ENCODE measurements around the gene GOLGA6L7. TPM values are rescaled to one million over a fixed set of nuclear protein-coding genes. Genes with fewer than 3 reads are reported as not detected.

Gene GOLGA6L7
- polyA plus RNA-seq, 1 donor from 2014 or later, result not detected

- Histone ChIP-seq H3K9ac (ENCODE audit: low read length) (no peak overlapping the region), H3K9me3 (ENCODE audit: low read length) (no peaks in the 10 kb centered on the region), H3K79me2 (replicated peaks; ENCODE audit: insufficient read depth, low read length) (no peaks in the 10 kb centered on the region), H3K4me3 (ENCODE audit: low read length) (no peak overlapping the region), H3K27ac (ENCODE audit: low read length) (no peak overlapping the region), H3K9me2 (ENCODE audit: insufficient read depth, low read length) (no peaks in the 10 kb centered on the region), H3F3A (ENCODE audit: insufficient read depth, low read length, poor library complexity, severe bottlenecking) (no peaks in the 10 kb centered on the region), H3K4me2 (ENCODE audit: low read length) (no peak overlapping the region), H2AFZ (ENCODE audit: low read depth, low read length) (no peak overlapping the region), H3K27me3 (ENCODE audit: insufficient read depth, low read depth, low read length) (no peaks in the 10 kb centered on the region), H4K20me1 (ENCODE audit: insufficient read depth) (no peaks in the 10 kb centered on the region), H3K36me3 (ENCODE audit: insufficient read depth, low read length) (no peaks in the 10 kb centered on the region)
- TF ChIP-seq MXI1 (conservative IDR thresholded peaks at IDR 0.05; ENCODE audit: poor library complexity, severe bottlenecking), result no peak
- no peak for TF ChIP-seq CTCF (IDR thresholded peaks at IDR 0.05; ENCODE audit: poor library complexity, severe bottlenecking)
- no peak for TF ChIP-seq SMC3 (conservative IDR thresholded peaks at IDR 0.05; ENCODE audit: poor library complexity)
- TF ChIP-seq EP300 (conservative IDR thresholded peaks at IDR 0.05; ENCODE audit: poor library complexity, severe bottlenecking), result no peak
- TF ChIP-seq TAF1 (IDR thresholded peaks at IDR 0.05; ENCODE audit: low read depth), result no peak
- TF ChIP-seq POLR2AphosphoS5 (IDR thresholded peaks at IDR 0.05), result no peak
- TF ChIP-seq EZH2 (IDR thresholded peaks at IDR 0.05; ENCODE audit: borderline replicate concordance, insufficient read depth, low read length, poor library complexity, severe bottlenecking), result no peak
- TF ChIP-seq RAD21 (conservative IDR thresholded peaks at IDR 0.05), result no peak
- no peak for TF ChIP-seq REST (IDR thresholded peaks at IDR 0.05; ENCODE audit: borderline replicate concordance)
These were observed 27.8 kb upstream of the GOLGA6L7 start for GRCh38 chr15:28876131-28876844.

- H3K27me3 ChIP-seq (ENCODE audit: insufficient read depth, low read depth, low read length), result no peaks in the 10 kb centered on the region
- no peak overlapping the region for H2AFZ ChIP-seq (ENCODE audit: low read depth, low read length)
- no peaks in the 10 kb centered on the region for H3K36me3 ChIP-seq (ENCODE audit: insufficient read depth, low read length)
- H3K4me2 ChIP-seq (ENCODE audit: low read length), result no peak overlapping the region
- TF ChIP-seq TAF1 (IDR thresholded peaks at IDR 0.05; ENCODE audit: low read depth), result no peak
- no peak for TF ChIP-seq POLR2AphosphoS5 (IDR thresholded peaks at IDR 0.05)
- TF ChIP-seq EP300 (conservative IDR thresholded peaks at IDR 0.05; ENCODE audit: poor library complexity, severe bottlenecking), result no peak
- no peak for TF ChIP-seq REST (IDR thresholded peaks at IDR 0.05; ENCODE audit: borderline replicate concordance)
- no peak for TF ChIP-seq MXI1 (conservative IDR thresholded peaks at IDR 0.05; ENCODE audit: poor library complexity, severe bottlenecking)
- TF ChIP-seq CTCF (IDR thresholded peaks at IDR 0.05; ENCODE audit: poor library complexity, severe bottlenecking), result no peak
- no peak for TF ChIP-seq EZH2 (IDR thresholded peaks at IDR 0.05; ENCODE audit: borderline replicate concordance, insufficient read depth, low read length, poor library complexity, severe bottlenecking)
- no peak for TF ChIP-seq SMC3 (conservative IDR thresholded peaks at IDR 0.05; ENCODE audit: poor library complexity)
- TF ChIP-seq RAD21 (conservative IDR thresholded peaks at IDR 0.05), result no peak
- H3K9ac ChIP-seq (ENCODE audit: low read length), result no peak overlapping the region
- no peaks in the 10 kb centered on the region for H3K79me2 ChIP-seq (replicated peaks; ENCODE audit: insufficient read depth, low read length)
- H4K20me1 ChIP-seq (ENCODE audit: insufficient read depth), result no peaks in the 10 kb centered on the region
- no peak overlapping the region for H3K27ac ChIP-seq (ENCODE audit: low read length)
- no peak overlapping the region for H3K4me3 ChIP-seq (ENCODE audit: low read length)
- H3F3A ChIP-seq (ENCODE audit: insufficient read depth, low read length, poor library complexity, severe bottlenecking), result no peaks in the 10 kb centered on the region
- no peaks in the 10 kb centered on the region for H3K9me3 ChIP-seq (ENCODE audit: low read length)
- H3K9me2 ChIP-seq (ENCODE audit: insufficient read depth, low read length), result no peaks in the 10 kb centered on the region
These were observed 27.1 kb upstream of the GOLGA6L7 start for GRCh38 chr15:28875461-28876000.
